HepG2 (cell line): ENCODE results near the gene MAP2K1. TPM values are rescaled to one million over a fixed set of nuclear protein-coding genes. Genes with fewer than 3 reads are reported as not detected.
A peak's percentile ranks its signal among the peaks of the same experiment; 100 is the strongest.

Source experiments
- CEBPG ChIP-seq: IDR thresholded peaks from 2 replicates; pipeline ENCODE4 v1.6.1; 2016
- DNMT3B ChIP-seq: conservative IDR thresholded peaks from 2 replicates; pipeline ENCODE4 v1.6.1; 2016; ENCODE audit warnings: missing biosample characterization, control low read depth
- EP300 ChIP-seq, 3 experiments: sonication (generic) in 1 of 3; formaldehyde crosslinking in 1 of 3; IDR thresholded peaks; 2 replicates each; pipeline versions ENCODE4 v1.5.1 to v1.6.1; 2011 to 2020; ENCODE audit warnings: low read depth in 2 of 3, low read length in 2 of 3, borderline replicate concordance in 1 of 3, improper control_type of control experiment in 1 of 3, mild to moderate bottlenecking in 1 of 3, missing genetic modification reagents in 1 of 3, moderate library complexity in 1 of 3
- ETS1 ChIP-seq: sonication (generic); formaldehyde crosslinking; IDR thresholded peaks from 2 replicates; pipeline ENCODE4 v1.4.0; 2020; ENCODE audit warnings: missing genetic modification reagents
- HOXA7 ChIP-seq: sonication (generic); formaldehyde crosslinking; IDR thresholded peaks from 2 replicates; pipeline ENCODE4 v1.8.1; 2022; ENCODE audit warnings: mild to moderate bottlenecking, missing genetic modification reagents, moderate library complexity
- IKZF1 ChIP-seq: fragments of 450-650 bp; IDR thresholded peaks from 2 replicates; pipeline ENCODE4 v1.7.1; 2016
- KAT7 ChIP-seq: IDR thresholded peaks from 2 replicates; pipeline ENCODE4 v1.6.1; 2018; ENCODE audit warnings: borderline replicate concordance, missing compliant biosample characterization
- MLLT10 ChIP-seq: sonication (generic); formaldehyde crosslinking; IDR thresholded peaks from 2 replicates; pipeline ENCODE4 v1.4.0; 2020; ENCODE audit warnings: missing genetic modification reagents
- MTA1 ChIP-seq: sonication (generic); formaldehyde crosslinking; IDR thresholded peaks from 2 replicates; pipeline ENCODE4 v1.4.0; 2020; ENCODE audit warnings: missing genetic modification reagents, mild to moderate bottlenecking, borderline replicate concordance
- SIX4 ChIP-seq: sonication (generic); formaldehyde crosslinking; IDR thresholded peaks from 2 replicates; pipeline ENCODE4 v1.4.0; 2020; ENCODE audit warnings: missing genetic modification reagents
- SOX13 ChIP-seq, 3 experiments: fragments of 450-650 bp in 1 of 3; sonication (generic) in 1 of 3; formaldehyde crosslinking in 1 of 3; IDR thresholded peaks in 2 of 3; conservative IDR thresholded peaks in 1 of 3; 2 replicates each; pipeline versions ENCODE4 v1.5.0 to v1.6.1; 2016 to 2020; ENCODE audit warnings: antibody characterized with exemption in 1 of 3, mild to moderate bottlenecking in 1 of 3, missing compliant biosample characterization in 1 of 3, missing genetic modification reagents in 1 of 3, moderate library complexity in 1 of 3
- TBP ChIP-seq: sonication (generic); formaldehyde crosslinking; IDR thresholded peaks from 2 replicates; pipeline ENCODE4 v1.5.0; 2020; ENCODE audit warnings: missing genetic modification reagents
- ZEB1 ChIP-seq: IDR thresholded peaks from 2 replicates; pipeline ENCODE4 v1.6.1; 2012; ENCODE audit warnings: mild to moderate bottlenecking, low read depth, inconsistent platforms; ENCODE audit not compliant: insufficient replicate concordance
- ZNF160 ChIP-seq: sonication (generic); formaldehyde crosslinking; IDR thresholded peaks from 2 replicates; pipeline ENCODE4 v1.8.0; 2022; ENCODE audit warnings: mild to moderate bottlenecking, inconsistent platforms, missing genetic modification reagents
- ZNF350 ChIP-seq: sonication (generic); formaldehyde crosslinking; IDR thresholded peaks from 2 replicates; pipeline ENCODE4 v1.4.0; 2020; ENCODE audit warnings: mild to moderate bottlenecking, low read depth, missing genetic modification reagents, borderline replicate concordance
- ZNF460 ChIP-seq: sonication (generic); formaldehyde crosslinking; IDR thresholded peaks from 2 replicates; pipeline ENCODE4 v1.5.1; 2020; ENCODE audit warnings: missing genetic modification reagents, mild to moderate bottlenecking, borderline replicate concordance
- ZNF781 ChIP-seq: sonication (generic); formaldehyde crosslinking; IDR thresholded peaks from 2 replicates; pipeline ENCODE4 v1.5.1; 2020; ENCODE audit warnings: borderline replicate concordance, mild to moderate bottlenecking, missing genetic modification reagents; ENCODE audit errors: not compliant biosample characterization
- polyA plus RNA-seq, 8 experiments: library from polyadenylated mRNA; depleted of rRNA in 3 of 8; stranded (reverse) in 7 of 8; unstranded in 1 of 8; fragments of >200 nt; fragmentation: Illumina TruSeq in 4 of 8; extraction: Trizol in 4 of 8; gene quantifications; 2 replicates each; pipeline versions ENCODE4 v1.2.1 to v1.2.3, GENCODE V29; 2011 to 2016; ENCODE audit warnings: low read depth in 4 of 8, missing spikeins in 1 of 8, mixed read lengths in 1 of 8; ENCODE audit not compliant: insufficient read depth in 1 of 8
- total RNA-seq, 5 experiments: library from RNA; depleted of rRNA; stranded (reverse); fragments of >200 nt; fragmentation: Illumina TruSeq; extraction: Trizol; gene quantifications; 2 replicates each; pipeline ENCODE4 v1.2.3, GENCODE V29; 2016; ENCODE audit warnings: low read depth in 1 of 5
- TF ChIP-seq, protein P1 (sequence below): IDR thresholded peaks from 2 replicates; pipeline ENCODE4 v1.6.1; 2016
- TF ChIP-seq, protein P2 (sequence below): sonication (generic); formaldehyde crosslinking; IDR thresholded peaks from 2 replicates; pipeline ENCODE4 v1.4.0; 2020; ENCODE audit warnings: mild to moderate bottlenecking, missing genetic modification reagents
- TF ChIP-seq, protein P3 (sequence below): sonication (generic); formaldehyde crosslinking; IDR thresholded peaks from 2 replicates; pipeline ENCODE4 v1.4.0; 2020; ENCODE audit warnings: missing genetic modification reagents, borderline replicate concordance
- TF ChIP-seq, protein P4 (sequence below): IDR thresholded peaks from 2 replicates; pipeline ENCODE4 v1.6.1; 2012; ENCODE audit warnings: inconsistent platforms

MAP2K1 gene
- total and polyA plus RNA-seq, 2 of the 13 experiments (the other 11 are each of a cell fraction or from before 2014, with no cell fraction given): 24.1 to 49.2 TPM

- TF ChIP-seq DNMT3B (peak; percentile 95), HOXA7 (CRISPR knock-in tag) (no peak), ETS1 (CRISPR knock-in tag) (no peak; the same call in 1 of the 2 replicates), ZEB1 (no peak), KAT7 (CRISPR knock-in tag) (peak; percentile 77; the same call in 1 of the 2 replicates), MLLT10 (CRISPR knock-in tag) (no peak), SOX13 (IDR thresholded peaks at IDR 0.05) (no peak), SOX13 (CRISPR knock-in tag; conservative IDR thresholded peaks at IDR 0.05 in 1 of 2, IDR thresholded peaks at IDR 0.05 in 1 of 2) (peak in 1 of 2 experiments; percentile 58; a peak in 1 of 4 replicates), MTA1 (CRISPR knock-in tag) (no peak), EP300 (IDR thresholded peaks at IDR 0.05; ENCODE audit: low read depth in 2 of 2, low read length in 2 of 2) (no peak), EP300 (CRISPR knock-in tag; IDR thresholded peaks at IDR 0.05; ENCODE audit: borderline replicate concordance) (peak; percentile 20; the same call in 1 of the 2 replicates), ZNF350 (CRISPR knock-in tag) (peak; percentile 69), TBP (CRISPR knock-in tag) (no peak), ZNF460 (CRISPR knock-in tag) (no peak), IKZF1 (no peak), ZNF160 (CRISPR knock-in tag) (no peak; the same call in 1 of the 2 replicates), SIX4 (no peak), ZNF781 (CRISPR knock-in tag) (no peak), CEBPG (CRISPR knock-in tag) (peak; percentile 71)
- TF ChIP-seq, protein P1, sequence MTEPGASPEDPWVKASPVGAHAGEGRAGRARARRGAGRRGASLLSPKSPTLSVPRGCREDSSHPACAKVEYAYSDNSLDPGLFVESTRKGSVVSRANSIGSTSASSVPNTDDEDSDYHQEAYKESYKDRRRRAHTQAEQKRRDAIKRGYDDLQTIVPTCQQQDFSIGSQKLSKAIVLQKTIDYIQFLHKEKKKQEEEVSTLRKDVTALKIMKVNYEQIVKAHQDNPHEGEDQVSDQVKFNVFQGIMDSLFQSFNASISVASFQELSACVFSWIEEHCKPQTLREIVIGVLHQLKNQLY: no peak
- TF ChIP-seq, protein P2, sequence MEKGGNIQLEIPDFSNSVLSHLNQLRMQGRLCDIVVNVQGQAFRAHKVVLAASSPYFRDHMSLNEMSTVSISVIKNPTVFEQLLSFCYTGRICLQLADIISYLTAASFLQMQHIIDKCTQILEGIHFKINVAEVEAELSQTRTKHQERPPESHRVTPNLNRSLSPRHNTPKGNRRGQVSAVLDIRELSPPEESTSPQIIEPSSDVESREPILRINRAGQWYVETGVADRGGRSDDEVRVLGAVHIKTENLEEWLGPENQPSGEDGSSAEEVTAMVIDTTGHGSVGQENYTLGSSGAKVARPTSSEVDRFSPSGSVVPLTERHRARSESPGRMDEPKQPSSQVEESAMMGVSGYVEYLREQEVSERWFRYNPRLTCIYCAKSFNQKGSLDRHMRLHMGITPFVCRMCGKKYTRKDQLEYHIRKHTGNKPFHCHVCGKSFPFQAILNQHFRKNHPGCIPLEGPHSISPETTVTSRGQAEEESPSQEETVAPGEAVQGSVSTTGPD (CRISPR knock-in tag): no peak
- TF ChIP-seq, protein P3, sequence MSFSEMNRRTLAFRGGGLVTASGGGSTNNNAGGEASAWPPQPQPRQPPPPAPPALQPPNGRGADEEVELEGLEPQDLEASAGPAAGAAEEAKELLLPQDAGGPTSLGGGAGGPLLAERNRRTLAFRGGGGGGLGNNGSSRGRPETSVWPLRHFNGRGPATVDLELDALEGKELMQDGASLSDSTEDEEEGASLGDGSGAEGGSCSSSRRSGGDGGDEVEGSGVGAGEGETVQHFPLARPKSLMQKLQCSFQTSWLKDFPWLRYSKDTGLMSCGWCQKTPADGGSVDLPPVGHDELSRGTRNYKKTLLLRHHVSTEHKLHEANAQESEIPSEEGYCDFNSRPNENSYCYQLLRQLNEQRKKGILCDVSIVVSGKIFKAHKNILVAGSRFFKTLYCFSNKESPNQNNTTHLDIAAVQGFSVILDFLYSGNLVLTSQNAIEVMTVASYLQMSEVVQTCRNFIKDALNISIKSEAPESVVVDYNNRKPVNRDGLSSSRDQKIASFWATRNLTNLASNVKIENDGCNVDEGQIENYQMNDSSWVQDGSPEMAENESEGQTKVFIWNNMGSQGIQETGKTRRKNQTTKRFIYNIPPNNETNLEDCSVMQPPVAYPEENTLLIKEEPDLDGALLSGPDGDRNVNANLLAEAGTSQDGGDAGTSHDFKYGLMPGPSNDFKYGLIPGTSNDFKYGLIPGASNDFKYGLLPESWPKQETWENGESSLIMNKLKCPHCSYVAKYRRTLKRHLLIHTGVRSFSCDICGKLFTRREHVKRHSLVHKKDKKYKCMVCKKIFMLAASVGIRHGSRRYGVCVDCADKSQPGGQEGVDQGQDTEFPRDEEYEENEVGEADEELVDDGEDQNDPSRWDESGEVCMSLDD (CRISPR knock-in tag): no peak
- TF ChIP-seq, protein P4, sequence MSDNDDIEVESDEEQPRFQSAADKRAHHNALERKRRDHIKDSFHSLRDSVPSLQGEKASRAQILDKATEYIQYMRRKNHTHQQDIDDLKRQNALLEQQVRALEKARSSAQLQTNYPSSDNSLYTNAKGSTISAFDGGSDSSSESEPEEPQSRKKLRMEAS: peak; percentile 88
Observed at GRCh38 chr15:66386204-66387123, at the start of gene MAP2K1 (continued).
